PFSK-1 (cell line): ENCODE measurements around the gene FAM117A.
A peak's percentile ranks its signal among the peaks of the same experiment; 100 is the strongest.

Experiments
- FOXP2 ChIP-seq: optimal IDR thresholded peaks from 2 replicates; pipeline ENCODE3; 2011; ENCODE audit warnings: borderline replicate concordance, control low read depth, inconsistent platforms; ENCODE audit not compliant: insufficient read depth; ENCODE audit errors: extremely low read length, extremely low read depth
- POLR2AphosphoS5 ChIP-seq: IDR thresholded peaks from 2 replicates; pipeline ENCODE4 v1.6.1; 2012; ENCODE audit warnings: low read depth, mild to moderate bottlenecking, control low read depth, low read length, moderate library complexity
- REST ChIP-seq, 2 experiments: IDR thresholded peaks; 2 replicates each; pipeline versions ENCODE4 v1.6.1 to v1.8.0; 2011 to 2012; ENCODE audit warnings: low read depth in 2 of 2, low read length in 2 of 2, control low read depth in 1 of 2, inconsistent platforms in 1 of 2, mild to moderate bottlenecking in 1 of 2, moderate library complexity in 1 of 2; ENCODE audit not compliant: insufficient read depth in 1 of 2
- SIN3A ChIP-seq: IDR thresholded peaks from 2 replicates; pipeline ENCODE4 v1.6.1; 2012; ENCODE audit warnings: mild to moderate bottlenecking, low read length, moderate library complexity, borderline replicate concordance; ENCODE audit not compliant: insufficient read depth
- TAF1 ChIP-seq: IDR thresholded peaks from 2 replicates; pipeline ENCODE4 v1.6.1; 2012; ENCODE audit warnings: low read length, control low read depth, borderline replicate concordance; ENCODE audit not compliant: insufficient read depth

Gene FAM117A

GRCh38 chr17:49680314-49680713 lies 83.6 kb downstream of the FAM117A start:
- TF ChIP-seq SIN3A: no peak
- TF ChIP-seq REST (IDR thresholded peaks at IDR 0.05; ENCODE audit: insufficient read depth in 1 of 2, low read depth in 2 of 2, low read length in 2 of 2): no peak
- TF ChIP-seq TAF1: no peak
- TF ChIP-seq FOXP2: no peak
- no peak for TF ChIP-seq POLR2AphosphoS5

- peak; percentile 80; the same call in 1 of the 2 replicates for TF ChIP-seq TAF1
- TF ChIP-seq POLR2AphosphoS5: peak; percentile 72
- TF ChIP-seq FOXP2: peak; percentile 100
- no peak for TF ChIP-seq REST (IDR thresholded peaks at IDR 0.05; ENCODE audit: insufficient read depth in 1 of 2, low read depth in 2 of 2, low read length in 2 of 2)
- no peak for TF ChIP-seq SIN3A
Measured at GRCh38 chr17:49677933-49678847, 85.7 kb downstream of the FAM117A start, which contains the start of gene SPOP. SPOP (minus strand) TSS chr17:49678097; CDS start chr17:49622810, 55,287 bp downstream.

GRCh38 chr17:49677134-49677932 lies 86.6 kb downstream of the FAM117A start:
- TF ChIP-seq SIN3A (no peak), POLR2AphosphoS5 (peak; percentile 82), TAF1 (peak; percentile 62; the same call in 1 of the 2 replicates), REST (IDR thresholded peaks at IDR 0.05; ENCODE audit: insufficient read depth in 1 of 2, low read depth in 2 of 2, low read length in 2 of 2) (no peak), FOXP2 (no peak)

GRCh38 chr17:49676276-49676868 lies 87.6 kb downstream of the FAM117A start:
- TF ChIP-seq SIN3A (no peak), FOXP2 (no peak), REST (IDR thresholded peaks at IDR 0.05; ENCODE audit: insufficient read depth in 1 of 2, low read depth in 2 of 2, low read length in 2 of 2) (no peak), POLR2AphosphoS5 (no peak), TAF1 (no peak)
